Caco-2 (cell line): ENCODE measurements around the gene RNF123. TPM values are rescaled to one million over a fixed set of nuclear protein-coding genes. Genes with fewer than 3 reads are reported as not detected.

Experiments
- BruUV-seq: library from RNA; stranded (reverse); fragments of 400-500 nt; replicated peaks from 2 replicates; lab custom pipeline; 2021; lab: Mats Ljungman, UMichigan
- CTCF ChIA-PET: fragments of 300-600 bp; sonication (Branson Sonifier 250); formaldehyde crosslinking; loops from one replicate; lab custom pipeline; 2022; ENCODE audit warnings: antibody characterized with exemption; lab: Charles Lee
- POLR2A ChIA-PET: fragments of 300-600 bp; sonication (Branson Sonifier 250); formaldehyde crosslinking; loops from one replicate; lab custom pipeline; 2022; ENCODE audit warnings: antibody characterized with exemption; lab: Charles Lee
- DNase-seq, 2 experiments: peaks; one replicate each; pipeline versions ENCODE4 v3.0.0 to v3.0.0-alpha.2; 2020 to 2022
- H3K27me3 ChIP-seq: replicated peaks from 2 replicates; pipeline ENCODE4 v1.6.0; 2011; ENCODE audit warnings: low read length; ENCODE audit not compliant: control insufficient read depth, insufficient read depth
- H3K36me3 ChIP-seq: 2 replicates; pipeline ENCODE4 v1.5.1; 2011; ENCODE audit warnings: low read length; ENCODE audit not compliant: control insufficient read depth, insufficient read depth
- H3K4me1 ChIP-seq: fragments of 250-450 bp; sonication (Bioruptor Pico); 2 replicates; pipeline ENCODE4 v1.5.1; 2020; ENCODE audit warnings: mild to moderate bottlenecking
- H3K4me3 ChIP-seq: 2 replicates; pipeline ENCODE4 v1.5.1; 2011; ENCODE audit warnings: low read depth, mild to moderate bottlenecking, control low read depth, low read length
- H3K9me3 ChIP-seq: fragments of 250-450 bp; sonication (Bioruptor Pico); 2 replicates; pipeline ENCODE4 v1.5.1; 2020; ENCODE audit warnings: mild to moderate bottlenecking, moderate library complexity
- H3K27ac Mint-ChIP-seq: one replicate; pipeline ENCODE4 v1.8.0; 2022; ENCODE audit warnings: mixed read lengths; ENCODE audit not compliant: unreplicated experiment
- H3K27me3 Mint-ChIP-seq: one replicate; pipeline ENCODE4 v1.8.0; 2022; ENCODE audit warnings: mixed read lengths; ENCODE audit not compliant: insufficient read depth, unreplicated experiment
- H3K36me3 Mint-ChIP-seq: one replicate; pipeline ENCODE4 v1.8.0; 2022; ENCODE audit warnings: mild to moderate bottlenecking, mixed read lengths; ENCODE audit not compliant: insufficient read depth, unreplicated experiment
- H3K4me1 Mint-ChIP-seq: one replicate; pipeline ENCODE4 v1.8.0; 2022; ENCODE audit warnings: low read depth, mixed read lengths; ENCODE audit not compliant: unreplicated experiment
- H3K4me3 Mint-ChIP-seq: one replicate; pipeline ENCODE4 v1.8.0; 2022; ENCODE audit warnings: mild to moderate bottlenecking, moderate library complexity, mixed read lengths; ENCODE audit not compliant: unreplicated experiment
- H3K9me3 Mint-ChIP-seq: one replicate; pipeline ENCODE4 v1.8.0; 2022; ENCODE audit warnings: mixed read lengths; ENCODE audit not compliant: unreplicated experiment
- intact Hi-C: fragments of 100-400 bp; cut with micrococcal nuclease; formaldehyde crosslinking; loops from one replicate; pipeline ENCODE4 v1.10.0; 2022; ENCODE audit not compliant: unreplicated experiment
- total RNA-seq: library from RNA; stranded (reverse); gene quantifications from 2 replicates; pipeline ENCODE4 v1.2.3, GENCODE V29; 2022
- TF ChIP-seq, protein P1 (sequence below), 2 experiments: fragments of 200-600 bp in 1 of 2; IDR thresholded peaks; 1 replicate in 1 of 2; 2 replicates in 1 of 2; pipeline versions ENCODE4 v1.5.1 to v1.8.0; 2011 to 2022; ENCODE audit warnings: antibody characterized with exemption in 1 of 2, control low read depth in 1 of 2, inconsistent platforms in 1 of 2, low read depth in 1 of 2, low read length in 1 of 2, mild to moderate bottlenecking in 1 of 2, moderate library complexity in 1 of 2; ENCODE audit not compliant: insufficient read depth in 1 of 2, severe bottlenecking in 1 of 2, unreplicated experiment in 1 of 2

RNF123 gene
- total RNA-seq, 1 experiment from 2014 or later = 45.2 TPM

DNA sequence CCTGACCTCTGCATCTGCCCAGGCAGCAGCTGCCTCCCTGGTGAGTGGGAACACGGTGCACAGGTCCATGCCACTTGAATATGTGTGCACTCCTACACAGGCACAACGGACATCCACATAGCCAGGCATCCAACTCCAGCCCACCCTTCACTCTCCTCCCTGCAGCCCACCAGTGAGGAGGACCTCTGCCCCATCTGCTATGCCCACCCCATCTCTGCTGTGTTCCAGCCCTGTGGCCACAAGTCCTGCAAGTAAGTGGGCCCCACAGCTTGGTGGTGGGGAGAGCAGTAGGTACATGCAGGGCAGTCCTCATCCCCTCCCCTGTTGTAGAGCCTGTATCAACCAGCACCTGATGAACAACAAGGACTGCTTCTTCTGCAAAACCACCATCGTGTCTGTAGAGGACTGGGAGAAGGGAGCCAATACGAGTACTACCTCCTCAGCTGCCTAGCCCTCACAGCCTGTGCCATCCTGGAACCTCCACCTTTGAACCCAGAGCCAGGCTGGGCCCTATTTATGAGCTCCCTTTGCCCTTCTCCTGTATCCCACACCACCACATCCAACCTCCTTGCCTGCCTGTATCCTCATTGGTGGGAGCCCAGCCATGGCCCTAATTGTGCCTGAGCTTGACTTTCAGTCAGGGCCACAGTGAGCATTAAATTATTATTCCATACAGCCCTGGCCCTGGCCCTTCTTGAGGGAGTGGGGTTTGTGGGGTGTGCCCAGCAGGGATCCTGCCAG lies 31.7 kb downstream of the RNF123 start:
- Mint-ChIP-seq H3K4me3 (peak overlapping the region; percentile 45), H3K36me3 (peaks cover 72% of the 10 kb centered on the region), H3K27ac (no peak overlapping the region)

DNA sequence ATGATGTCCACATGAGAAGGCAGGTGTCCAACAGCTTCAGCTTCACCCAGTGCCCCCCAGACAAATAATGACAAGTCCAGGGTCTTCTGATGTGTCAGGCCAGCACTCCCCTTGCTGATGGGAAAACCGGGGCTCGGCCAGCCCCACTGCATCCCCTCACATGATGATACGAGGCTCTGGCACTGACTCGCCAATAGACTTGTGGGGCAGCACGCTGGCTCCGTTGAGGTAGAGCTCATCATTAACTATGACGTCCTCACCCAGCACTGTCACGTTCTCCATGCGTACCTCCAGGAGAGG lies 32.2 kb downstream of the RNF123 start:
- Mint-ChIP-seq H3K36me3 (peaks cover 68% of the 10 kb centered on the region), H3K9me3 (no peaks in the 10 kb centered on the region), H3K4me3 (peak overlapping the region; percentile 45), H3K27me3 (no peaks in the 10 kb centered on the region), H3K27ac (no peak overlapping the region), H3K4me1 (peaks cover 7% of the 10 kb centered on the region)
- peaks cover 3% of the 10 kb centered on the region for H3K36me3 ChIP-seq
- POLR2A ChIA-PET = no interaction called here
- BruUV-seq = no TSS peak
- TF ChIP-seq, protein P1, sequence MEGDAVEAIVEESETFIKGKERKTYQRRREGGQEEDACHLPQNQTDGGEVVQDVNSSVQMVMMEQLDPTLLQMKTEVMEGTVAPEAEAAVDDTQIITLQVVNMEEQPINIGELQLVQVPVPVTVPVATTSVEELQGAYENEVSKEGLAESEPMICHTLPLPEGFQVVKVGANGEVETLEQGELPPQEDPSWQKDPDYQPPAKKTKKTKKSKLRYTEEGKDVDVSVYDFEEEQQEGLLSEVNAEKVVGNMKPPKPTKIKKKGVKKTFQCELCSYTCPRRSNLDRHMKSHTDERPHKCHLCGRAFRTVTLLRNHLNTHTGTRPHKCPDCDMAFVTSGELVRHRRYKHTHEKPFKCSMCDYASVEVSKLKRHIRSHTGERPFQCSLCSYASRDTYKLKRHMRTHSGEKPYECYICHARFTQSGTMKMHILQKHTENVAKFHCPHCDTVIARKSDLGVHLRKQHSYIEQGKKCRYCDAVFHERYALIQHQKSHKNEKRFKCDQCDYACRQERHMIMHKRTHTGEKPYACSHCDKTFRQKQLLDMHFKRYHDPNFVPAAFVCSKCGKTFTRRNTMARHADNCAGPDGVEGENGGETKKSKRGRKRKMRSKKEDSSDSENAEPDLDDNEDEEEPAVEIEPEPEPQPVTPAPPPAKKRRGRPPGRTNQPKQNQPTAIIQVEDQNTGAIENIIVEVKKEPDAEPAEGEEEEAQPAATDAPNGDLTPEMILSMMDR (IDR thresholded peaks at IDR 0.05; ENCODE audit: insufficient read depth in 1 of 2, low read depth in 1 of 2, low read length in 1 of 2, severe bottlenecking in 1 of 2, unreplicated experiment in 1 of 2) = no peak
- no peaks in the 10 kb centered on the region for H3K27me3 ChIP-seq
- CTCF ChIA-PET = no interaction called here
- H3K9me3 ChIP-seq = no peaks in the 10 kb centered on the region
- intact Hi-C loops = loop anchor here (5.0 kb wide), 1 partner anchor 66 kb away; the partner anchor contains the start of gene IP6K1
- H3K4me3 ChIP-seq = no peak overlapping the region
- H3K4me1 ChIP-seq = peaks cover 9% of the 10 kb centered on the region
- DNase-seq = peak in 1 of 2 experiments; percentile 32

More for the DNA sequence above, 31.7 kb downstream of the RNF123 start:
- peaks cover 1% of the 10 kb centered on the region; the same call in 1 of the 2 replicates for H3K36me3 ChIP-seq
- intact Hi-C loops = loop anchor here (5.0 kb wide), 1 partner anchor 66 kb away; the partner anchor contains the start of gene IP6K1
- H3K9me3 ChIP-seq = no peaks in the 10 kb centered on the region
- H3K4me1 Mint-ChIP-seq = peaks cover 7% of the 10 kb centered on the region
- H3K4me3 ChIP-seq = no peak overlapping the region
- no TSS peak for BruUV-seq
- peaks cover 9% of the 10 kb centered on the region for H3K4me1 ChIP-seq
- DNase-seq = peak in 1 of 2 experiments; percentile 30
- CTCF ChIA-PET = interaction anchor here (0.5 kb wide), 2 partner anchors 473 to 600 kb away, joined by 3 to 4 read pairs; no protein-coding TSS in a partner anchor
- no peaks in the 10 kb centered on the region for H3K27me3 Mint-ChIP-seq
- POLR2A ChIA-PET = no interaction called here
- TF ChIP-seq, protein P1 (IDR thresholded peaks at IDR 0.05; ENCODE audit: insufficient read depth in 1 of 2, low read depth in 1 of 2, low read length in 1 of 2, severe bottlenecking in 1 of 2, unreplicated experiment in 1 of 2) = no peak
- H3K9me3 Mint-ChIP-seq = no peaks in the 10 kb centered on the region
- no peaks in the 10 kb centered on the region for H3K27me3 ChIP-seq

DNA sequence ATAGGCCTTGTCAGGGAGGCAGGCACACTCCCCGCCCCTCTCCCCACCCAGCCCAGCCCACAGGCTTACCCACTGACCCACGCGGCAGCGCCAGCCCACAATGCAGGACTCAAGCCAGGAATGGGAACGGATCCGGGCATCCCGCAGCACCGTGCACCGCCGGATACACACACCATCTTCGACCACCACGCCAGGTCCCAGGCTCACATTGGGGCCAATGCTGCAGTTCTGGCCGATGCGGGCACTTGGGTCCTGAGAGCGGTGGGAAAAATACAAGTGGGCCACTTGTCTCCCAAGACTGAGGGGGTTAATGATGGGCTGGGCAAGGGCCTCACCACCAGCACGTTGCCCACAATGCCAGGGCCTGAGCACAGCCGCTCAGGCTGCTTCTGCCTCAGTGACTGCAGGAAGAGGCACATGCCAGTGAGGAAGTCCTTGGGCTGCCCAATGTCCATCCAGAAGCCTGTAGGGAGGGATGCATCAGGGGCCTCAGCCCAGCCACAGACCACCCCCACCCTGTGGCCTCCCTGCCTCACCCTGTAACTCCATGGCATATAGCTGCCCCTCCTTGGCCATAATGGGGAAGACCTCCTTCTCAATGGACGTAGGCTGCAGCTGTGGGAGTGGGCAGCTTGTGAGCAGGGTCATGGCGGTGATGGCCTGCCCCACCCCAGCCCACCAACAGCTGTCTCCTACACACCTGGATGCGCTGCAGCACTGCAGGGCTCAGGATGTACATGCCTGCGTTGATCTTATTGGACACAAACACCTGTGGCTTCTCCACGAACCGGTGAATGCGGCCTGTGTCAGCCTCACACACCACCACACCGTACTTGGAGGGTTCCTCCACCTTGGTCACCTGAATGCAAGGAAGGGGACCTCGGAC lies 32.8 kb downstream of the RNF123 start:
- peak overlapping the region; percentile 92 for H3K27ac Mint-ChIP-seq
- no TSS peak for BruUV-seq
- H3K4me3 Mint-ChIP-seq = peak overlapping the region; percentile 79
- peaks cover 73% of the 10 kb centered on the region for H3K36me3 Mint-ChIP-seq
- intact Hi-C loops = loop anchor here (5.0 kb wide), 1 partner anchor 65 kb away; the partner anchor contains the start of gene IP6K1
- H3K27me3 Mint-ChIP-seq = no peaks in the 10 kb centered on the region
- ChIA-PET POLR2A (no interaction called here), CTCF (interaction anchor here (0.9 to 1.8 kb wide), 3 partner anchors 81 to 182 kb away, joined by 3 to 4 read pairs (median 4); partner anchors contain the start of gene INKA1)
- DNase-seq = no peak
- peaks cover 9% of the 10 kb centered on the region for H3K4me1 ChIP-seq
- no peaks in the 10 kb centered on the region for H3K9me3 Mint-ChIP-seq
- H3K9me3 ChIP-seq = no peaks in the 10 kb centered on the region
- H3K4me3 ChIP-seq = no peak overlapping the region
- TF ChIP-seq, protein P1 (IDR thresholded peaks at IDR 0.05; ENCODE audit: insufficient read depth in 1 of 2, low read depth in 1 of 2, low read length in 1 of 2, severe bottlenecking in 1 of 2, unreplicated experiment in 1 of 2) = no peak
- H3K27me3 ChIP-seq = no peaks in the 10 kb centered on the region
- H3K36me3 ChIP-seq = peaks cover 4% of the 10 kb centered on the region
- peaks cover 7% of the 10 kb centered on the region for H3K4me1 Mint-ChIP-seq
